Erythroblast (primary cell): ENCODE results near the gene FAM174C.

Experiments used
- GATA1 ChIP-seq: IDR thresholded peaks from 2 replicates; pipeline ENCODE4 v1.6.1; 2011; ENCODE audit warnings: low read depth, mild to moderate bottlenecking, control low read depth, low read length, moderate library complexity
- POLR2A ChIP-seq: IDR thresholded peaks from 2 replicates; pipeline ENCODE4 v1.6.1; 2011; ENCODE audit warnings: mild to moderate bottlenecking, low read length

DNA sequence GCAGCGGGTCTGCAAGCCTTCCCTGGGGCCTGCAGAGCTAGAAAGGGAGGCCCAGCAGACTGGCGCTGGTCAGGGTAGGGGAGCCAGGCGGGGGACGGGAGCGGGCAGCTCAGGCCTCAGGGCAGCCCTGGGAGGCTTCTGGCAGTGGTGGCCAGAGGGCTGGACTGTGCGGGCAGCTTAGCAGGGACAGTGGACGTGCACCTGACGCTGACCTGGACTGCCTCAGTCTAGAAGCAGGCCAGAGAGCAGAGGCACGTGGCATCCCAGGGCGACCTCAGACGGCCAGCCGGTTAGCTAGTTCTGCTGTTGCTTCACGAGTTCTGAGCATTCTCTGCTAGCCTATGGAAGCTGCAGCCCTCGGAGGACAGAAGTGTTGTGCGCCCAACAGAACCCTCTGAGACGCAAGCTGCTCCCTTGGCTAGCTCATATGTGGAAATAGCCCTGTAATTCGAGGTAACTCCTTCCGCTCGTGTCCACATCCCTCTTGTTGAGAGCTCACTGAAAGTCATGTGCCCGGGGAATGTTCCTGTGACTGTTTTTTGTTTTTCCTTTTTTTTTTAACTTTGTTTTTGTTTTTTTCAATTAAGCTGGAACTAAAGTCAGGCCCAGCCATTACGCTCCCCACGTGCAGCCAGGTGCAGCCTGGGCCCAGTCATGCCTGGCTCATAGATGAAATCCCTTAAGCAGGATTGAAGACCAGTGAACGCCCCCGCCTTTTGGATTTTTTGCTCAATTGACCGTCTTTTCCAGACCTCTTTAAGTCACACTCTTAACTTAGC, 1.9 kb upstream of the FAM174C start:
- TF ChIP-seq POLR2A, result no peak
- no peak for TF ChIP-seq GATA1
